ENCODE measurements around the gene GPR62.

The GPR62 gene

GRCh38 chr3:51955175-51955892 is at the start of gene GPR62:
TSS of gene GPR62 (plus strand) at chr3:51955381. CDS start at chr3:51955653, 272 bp downstream.
- TF ChIP-seq POLR2A (IDR thresholded peaks at IDR 0.05; ENCODE audit: extremely low read depth, insufficient read length) (no peak), MAX (IDR thresholded peaks at IDR 0.05; ENCODE audit: low read depth, low read length) (no peak), CTCF (IDR thresholded peaks at IDR 0.05; ENCODE audit: low read depth, low read length) (no peak), MYC (IDR thresholded peaks at IDR 0.05; ENCODE audit: low read depth, low read length) (no peak)
- no peak within 1 kb of the TSS for H3K4me3 ChIP-seq (ENCODE audit: low read depth, low read length)
- no peak for DNase-seq (ENCODE audit: low read depth)

- no peak for DNase-seq (ENCODE audit: low read depth)
- TF ChIP-seq POLR2A (IDR thresholded peaks at IDR 0.05; ENCODE audit: extremely low read depth, insufficient read length) (no peak), MAX (IDR thresholded peaks at IDR 0.05; ENCODE audit: low read depth, low read length) (no peak), CTCF (IDR thresholded peaks at IDR 0.05; ENCODE audit: low read depth, low read length) (no peak)
- H3K4me3 ChIP-seq (ENCODE audit: low read depth, low read length) = no peak overlapping the region
These were observed 47.2 kb upstream of the GPR62 start for GRCh38 chr3:51908026-51908425.

- TF ChIP-seq MAX (IDR thresholded peaks at IDR 0.05; ENCODE audit: low read depth, low read length) (no peak), MYC (IDR thresholded peaks at IDR 0.05; ENCODE audit: low read depth, low read length) (no peak), POLR2A (IDR thresholded peaks at IDR 0.05; ENCODE audit: extremely low read depth, insufficient read length) (no peak), CTCF (IDR thresholded peaks at IDR 0.05; ENCODE audit: low read depth, low read length) (no peak)
- no peak overlapping the region for H3K4me3 ChIP-seq (ENCODE audit: low read depth, low read length)
- no peak for DNase-seq (ENCODE audit: low read depth)
These were observed 38.8 kb upstream of the GPR62 start for GRCh38 chr3:51916418-51916817.

- H3K4me3 ChIP-seq (ENCODE audit: low read depth, low read length) = no peak overlapping the region
- no peak for DNase-seq (ENCODE audit: low read depth)
- TF ChIP-seq MAX (IDR thresholded peaks at IDR 0.05; ENCODE audit: low read depth, low read length) (no peak), MYC (IDR thresholded peaks at IDR 0.05; ENCODE audit: low read depth, low read length) (no peak), POLR2A (IDR thresholded peaks at IDR 0.05; ENCODE audit: extremely low read depth, insufficient read length) (no peak), CTCF (IDR thresholded peaks at IDR 0.05; ENCODE audit: low read depth, low read length) (no peak)
These were observed 34.1 kb upstream of the GPR62 start for GRCh38 chr3:51921081-51921578.

GRCh38 chr3:51927061-51927977 is 27.9 kb upstream of the GPR62 start:
- no peak for DNase-seq (ENCODE audit: low read depth)
- no peak overlapping the region for H3K4me3 ChIP-seq (ENCODE audit: low read depth, low read length)
- TF ChIP-seq POLR2A (IDR thresholded peaks at IDR 0.05; ENCODE audit: extremely low read depth, insufficient read length) = no peak
- TF ChIP-seq CTCF (IDR thresholded peaks at IDR 0.05; ENCODE audit: low read depth, low read length) = no peak
- TF ChIP-seq MAX (IDR thresholded peaks at IDR 0.05; ENCODE audit: low read depth, low read length) = no peak
- TF ChIP-seq MYC (IDR thresholded peaks at IDR 0.05; ENCODE audit: low read depth, low read length) = no peak
